ENCODE data around the gene KLK10.

KLK10 gene

DNA sequence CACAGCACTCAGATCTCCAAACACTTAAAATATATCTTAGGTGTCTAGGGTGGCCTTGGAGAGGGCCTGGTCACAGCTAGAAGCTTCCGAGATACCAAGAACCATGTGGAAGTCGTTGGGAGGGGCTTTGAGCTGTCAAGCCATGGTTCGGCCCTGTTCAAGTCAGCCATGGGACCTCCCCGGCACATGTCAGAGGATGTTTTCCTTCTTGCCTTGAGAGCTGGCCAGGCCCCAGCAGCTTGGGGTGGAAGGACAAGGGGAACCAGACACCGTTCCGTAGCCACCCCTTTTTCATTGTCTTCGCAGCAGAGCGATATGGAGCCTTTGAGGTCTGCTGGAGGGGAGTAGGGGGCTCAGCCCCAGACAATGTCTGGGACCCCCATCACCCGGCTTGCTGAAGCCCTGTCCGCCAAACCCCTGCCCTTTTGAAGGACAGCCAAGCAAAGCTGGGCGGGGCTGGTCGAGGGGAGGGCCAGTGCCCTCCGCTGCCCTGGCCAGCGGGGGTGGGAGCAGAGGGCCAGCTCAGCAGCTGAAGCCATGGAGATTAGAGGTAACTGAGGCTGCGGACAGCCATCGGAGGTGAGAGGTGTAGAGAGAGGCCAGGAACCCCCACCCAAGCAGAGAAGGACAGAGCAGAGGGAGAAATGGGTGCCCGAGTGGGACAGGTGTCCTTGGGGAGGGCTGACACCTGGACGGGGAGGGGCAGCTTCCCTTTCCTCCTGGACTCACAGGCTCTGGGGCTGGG lies 6.5 kb upstream of the KLK10 start:
- DNase-seq = no peak

DNA sequence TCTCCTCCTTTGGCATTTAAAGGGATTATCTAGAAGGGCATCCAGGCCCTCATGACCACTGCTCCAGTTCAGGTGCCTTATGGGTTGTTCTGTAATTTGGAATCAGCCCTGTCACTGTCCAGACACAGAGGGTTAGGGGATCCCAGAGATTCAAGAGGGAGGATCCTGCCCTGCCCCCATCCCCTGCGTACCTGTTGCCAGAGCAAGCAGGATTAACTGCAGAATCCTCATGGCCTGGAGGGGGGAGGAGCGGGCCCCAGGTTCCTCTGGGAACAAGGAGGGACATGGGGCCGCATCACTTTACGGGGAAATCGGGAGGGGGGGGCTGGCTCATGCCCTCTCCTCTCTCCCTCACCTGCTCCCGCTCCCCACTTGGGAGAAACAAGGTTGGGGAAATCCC lies 5.9 kb upstream of the KLK10 start:
- DNase-seq = no peak

DNA sequence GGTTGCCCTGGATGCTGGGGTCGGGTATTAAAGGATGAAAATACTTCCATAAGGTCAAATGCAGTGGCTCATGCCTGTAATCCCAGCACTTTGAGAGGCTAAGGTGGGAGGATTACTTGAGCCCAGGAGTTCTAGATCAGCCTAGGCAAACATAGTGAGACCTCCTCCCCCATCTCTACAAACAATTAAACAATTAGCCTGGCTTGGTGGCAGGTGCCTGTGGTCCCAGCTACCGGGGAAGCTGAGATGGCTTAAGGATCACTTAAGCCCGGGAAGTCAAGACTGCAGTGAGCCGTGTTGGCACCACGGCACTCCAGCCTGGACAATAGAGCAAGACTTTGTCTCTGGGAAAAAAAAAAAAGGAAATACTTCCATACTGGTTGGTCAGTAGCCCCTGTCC lies 5.4 kb upstream of the KLK10 start:
- no peak for DNase-seq

DNA sequence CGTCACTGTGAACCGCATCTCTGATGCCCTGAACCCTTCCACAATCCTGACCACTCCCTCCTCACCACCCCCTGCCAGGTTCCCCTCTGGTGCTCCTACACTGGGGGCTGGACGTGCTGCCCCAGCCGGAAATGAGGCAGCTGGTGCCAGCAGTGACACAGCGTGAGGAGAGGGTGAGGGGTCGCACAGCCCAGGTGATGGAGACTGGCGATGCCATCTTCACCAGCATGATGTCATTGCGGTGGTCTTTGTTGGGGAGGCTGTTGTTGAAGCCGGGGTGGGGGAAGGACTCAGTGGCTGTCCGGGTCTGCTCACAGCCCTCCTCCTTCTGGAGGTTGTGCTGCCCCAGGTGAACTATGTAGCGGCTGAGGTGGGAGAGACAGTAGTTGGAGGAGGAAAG lies 4.4 kb upstream of the KLK10 start:
- no peak for DNase-seq

DNA sequence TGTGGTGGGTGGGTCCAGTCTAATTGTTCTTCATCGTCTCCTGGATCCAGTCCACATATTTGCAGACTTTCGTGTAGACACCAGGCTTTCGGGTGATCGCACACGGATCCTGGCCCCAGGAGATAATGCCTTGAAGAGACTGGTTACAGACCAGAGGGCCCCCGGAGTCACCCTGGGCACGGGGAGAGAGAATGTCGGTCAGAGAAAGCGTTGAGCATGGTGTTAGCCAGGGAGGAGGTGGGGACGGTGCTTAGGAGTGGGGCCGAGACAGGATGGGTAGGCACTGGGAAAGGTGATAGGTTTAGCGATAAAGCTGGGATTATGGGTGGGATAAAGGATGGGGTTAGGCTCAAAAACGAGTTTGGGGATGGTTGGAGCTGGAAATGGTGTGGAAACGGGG lies 3.0 kb upstream of the KLK10 start:
- DNase-seq = no peak

DNA sequence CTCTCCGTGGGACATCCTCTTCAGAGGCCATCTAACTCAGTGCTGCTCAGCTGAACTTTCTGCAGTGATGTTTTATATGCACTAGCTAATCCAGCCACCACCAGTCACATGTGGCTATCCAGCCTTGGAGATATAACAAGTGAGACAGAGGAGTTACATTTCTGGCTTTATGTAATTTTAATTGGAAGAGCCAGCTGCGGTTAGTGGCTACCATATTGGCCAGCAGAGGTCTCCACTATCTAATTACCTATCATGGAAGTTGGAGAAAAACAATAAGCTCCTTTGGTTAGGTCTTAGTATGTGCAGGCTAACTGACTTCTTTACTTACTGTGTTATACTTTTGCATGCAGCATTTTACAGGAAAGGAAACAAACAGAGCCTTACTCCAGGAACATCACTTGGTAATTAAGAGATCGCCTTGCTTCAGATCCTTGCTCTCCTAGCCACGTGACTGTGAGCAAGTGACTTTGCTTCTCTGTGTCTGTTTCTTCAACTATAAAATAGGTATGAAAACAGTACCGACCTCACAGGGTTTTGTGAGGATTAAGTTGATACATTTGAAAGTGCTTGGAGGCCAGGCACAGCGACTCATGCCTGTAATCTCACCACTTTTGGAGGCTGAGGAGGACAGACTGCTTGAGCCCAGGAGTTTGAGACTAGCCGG lies 1.6 kb upstream of the KLK10 start:
- peak; percentile 4 for DNase-seq

DNA sequence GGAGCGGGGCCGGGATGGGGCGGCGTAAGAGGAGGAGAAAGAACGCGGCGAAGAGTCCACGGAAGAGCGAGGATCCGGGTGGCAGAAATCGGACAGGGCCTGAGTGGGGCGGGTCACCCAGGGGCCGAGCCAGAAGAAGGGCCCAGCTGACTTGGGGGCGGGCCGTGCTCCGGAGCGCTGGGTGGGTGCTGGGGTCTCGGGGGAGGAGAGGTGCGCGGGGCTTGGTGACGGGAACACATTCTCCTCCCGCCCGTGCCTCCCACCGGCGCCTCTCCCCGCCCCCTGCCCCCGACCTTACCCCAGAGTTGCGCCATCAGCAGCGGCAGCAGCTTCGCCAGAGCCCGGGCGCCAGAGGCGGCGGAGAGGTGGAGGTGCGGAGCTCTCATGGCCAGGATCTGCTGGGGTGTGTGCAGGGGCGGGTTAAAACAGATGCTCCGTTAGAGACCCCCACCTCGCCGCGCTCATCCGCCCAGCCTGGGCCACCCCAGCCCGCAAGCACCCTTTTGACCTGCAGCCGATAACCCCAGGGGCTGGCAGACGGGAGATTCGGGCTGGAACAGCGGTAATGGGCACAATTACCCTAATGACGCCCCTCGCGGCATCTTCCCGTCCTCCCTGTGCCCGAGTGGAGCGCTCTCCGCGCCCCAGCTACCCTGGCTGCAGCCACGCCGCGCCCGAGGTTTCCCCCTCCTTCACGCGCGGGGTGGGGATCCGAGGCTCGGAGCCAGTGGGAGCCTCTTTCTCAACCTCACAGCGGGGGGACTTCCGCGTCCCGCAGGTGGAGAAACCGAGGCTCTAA lies 565 bp downstream of the KLK10 start:
- DNase-seq = no peak

GRCh38 chr19:51016798-51017683 lies 2.5 kb downstream of the KLK10 start:
- peak; percentile 27 for DNase-seq

- no peak for DNase-seq
These were observed 3.7 kb downstream of the KLK10 start for GRCh38 chr19:51015691-51016267.

DNA sequence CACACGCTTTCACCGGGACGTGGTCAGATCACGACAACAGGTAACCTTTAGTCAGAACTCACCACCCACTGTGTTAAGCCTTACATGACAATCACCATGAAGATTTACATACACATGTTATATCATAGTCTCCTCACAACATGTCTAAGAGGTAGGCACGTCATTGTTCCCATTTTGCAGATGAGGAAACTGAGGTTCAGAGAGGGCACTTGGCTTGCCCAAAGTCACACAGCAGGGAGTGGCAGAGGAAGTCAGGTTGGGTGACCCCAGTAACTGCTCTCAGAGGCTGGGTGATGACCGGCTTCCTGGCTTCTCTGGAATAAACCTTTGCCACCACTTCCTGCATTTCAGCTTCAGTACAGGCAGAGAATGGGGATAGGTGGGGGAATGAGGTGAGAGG lies 5.3 kb downstream of the KLK10 start:
- no peak for DNase-seq

GRCh38 chr19:51012661-51013190 lies 6.8 kb downstream of the KLK10 start:
- DNase-seq = no peak

DNA sequence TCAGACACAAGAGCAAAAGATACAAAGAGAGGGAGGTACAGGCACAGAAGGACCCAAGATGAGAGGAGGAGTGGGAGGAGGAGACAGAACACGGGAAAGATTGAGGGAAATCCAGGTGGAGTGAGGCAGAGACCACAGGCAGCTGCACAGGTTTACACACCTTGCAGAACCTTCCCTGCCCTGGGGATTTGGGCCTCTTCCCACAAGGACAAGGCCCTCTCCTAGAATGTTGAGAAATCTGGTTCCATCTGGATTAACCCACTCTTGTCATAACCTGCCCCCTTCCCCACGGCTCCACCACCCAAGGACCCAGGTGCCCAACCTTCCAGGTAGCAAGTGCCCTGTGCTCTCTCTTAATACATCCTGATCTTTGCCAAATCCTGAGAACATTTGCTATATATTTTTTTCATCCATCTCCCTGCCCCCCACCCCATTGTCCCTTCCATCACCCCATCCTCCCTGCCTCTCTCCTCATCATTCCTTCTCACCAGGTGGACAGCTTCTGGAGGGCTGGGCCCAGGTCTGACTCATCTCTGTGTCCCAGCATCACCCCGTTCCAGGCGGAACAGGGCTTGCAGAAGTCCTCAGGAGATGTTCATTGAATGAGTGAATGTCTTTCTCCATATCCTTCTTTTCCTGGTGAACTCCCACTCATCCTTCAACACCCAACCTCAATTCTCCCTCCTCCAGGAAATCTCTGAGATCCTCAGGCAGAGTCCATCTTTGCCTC lies 9.3 kb downstream of the KLK10 start:
- DNase-seq = no peak

DNA sequence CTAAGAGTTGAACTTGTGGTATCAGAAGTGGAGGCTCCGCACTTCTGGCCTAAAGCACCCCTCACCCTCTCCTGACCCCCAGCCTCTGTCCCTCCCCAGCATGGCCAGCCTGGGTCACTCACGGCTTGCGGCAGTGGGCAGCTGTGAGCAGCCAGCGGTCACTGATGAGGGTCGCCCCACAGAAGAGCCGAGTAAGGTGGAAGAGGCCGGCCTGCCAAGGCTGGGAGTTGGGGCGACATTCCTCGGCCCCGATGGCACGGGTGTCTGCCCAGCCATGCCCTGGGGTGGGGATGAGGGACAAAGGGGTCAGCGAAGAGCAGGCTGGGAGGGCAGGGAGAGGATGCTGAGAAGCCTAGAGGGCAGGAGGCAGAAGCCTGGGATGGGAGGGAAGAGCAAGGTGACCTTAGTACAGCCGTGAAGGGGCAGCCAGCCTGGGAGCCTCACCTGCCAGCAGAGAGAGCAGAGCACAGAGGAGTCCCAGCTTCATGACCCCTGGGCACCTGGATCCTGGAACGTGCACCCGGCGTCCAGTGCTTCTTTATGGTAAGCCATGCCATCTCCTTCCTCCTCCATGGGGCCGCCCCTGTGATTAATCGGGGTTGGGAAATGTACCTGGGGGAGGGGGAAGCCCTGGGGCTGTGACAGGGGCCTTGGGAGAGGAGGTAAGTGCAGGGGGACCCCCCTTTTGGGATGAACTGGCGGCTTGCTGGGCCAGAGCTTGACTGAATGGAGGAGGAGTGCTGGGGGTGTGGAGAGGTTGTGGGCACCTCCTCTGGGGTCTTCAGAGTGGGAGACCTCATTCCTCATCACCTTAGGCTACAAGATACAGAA lies 10.2 kb downstream of the KLK10 start:
- no peak for DNase-seq

- DNase-seq = no peak
These were observed 12.0 kb downstream of the KLK10 start for GRCh38 chr19:51007488-51007887.

DNA sequence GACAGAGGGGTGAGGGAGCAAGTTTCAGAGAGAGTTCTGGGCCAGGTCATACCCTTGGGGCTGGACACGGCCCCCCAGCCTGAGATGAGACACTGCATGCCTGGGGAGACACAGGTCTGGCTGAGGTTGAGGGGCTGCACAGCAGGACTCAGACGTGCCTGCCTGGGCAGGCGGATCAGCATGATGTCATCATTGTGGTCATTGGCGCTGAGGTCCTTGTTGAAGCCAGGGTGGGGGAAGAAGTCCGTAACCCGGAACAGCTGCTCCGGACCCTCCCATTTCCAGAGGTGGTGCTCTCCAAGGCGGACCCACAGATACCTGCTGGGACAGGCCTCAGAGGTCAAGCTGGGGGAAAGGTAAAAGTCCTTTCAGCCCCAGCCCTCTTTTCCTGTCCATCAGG lies 13.1 kb downstream of the KLK10 start:
- DNase-seq = no peak

DNA sequence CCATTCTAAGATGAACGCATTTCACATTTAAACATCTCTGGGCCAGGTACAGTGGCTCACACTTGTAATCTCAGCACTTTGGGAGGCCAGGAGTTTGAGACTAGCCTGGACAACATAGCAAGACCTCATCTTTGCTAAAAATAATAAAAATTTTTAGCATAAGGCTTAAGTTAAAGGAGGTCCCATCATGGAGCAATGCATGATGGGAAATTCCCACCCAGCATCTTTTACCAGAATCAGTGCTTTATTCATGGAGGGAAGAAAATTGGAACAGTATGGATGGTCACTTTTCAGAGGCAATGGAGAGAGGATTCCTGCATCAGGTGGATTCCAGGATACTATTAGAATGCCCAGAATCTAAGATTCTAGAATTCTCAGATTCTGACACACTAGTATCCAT lies 14.3 kb downstream of the KLK10 start:
- DNase-seq = no peak

DNA sequence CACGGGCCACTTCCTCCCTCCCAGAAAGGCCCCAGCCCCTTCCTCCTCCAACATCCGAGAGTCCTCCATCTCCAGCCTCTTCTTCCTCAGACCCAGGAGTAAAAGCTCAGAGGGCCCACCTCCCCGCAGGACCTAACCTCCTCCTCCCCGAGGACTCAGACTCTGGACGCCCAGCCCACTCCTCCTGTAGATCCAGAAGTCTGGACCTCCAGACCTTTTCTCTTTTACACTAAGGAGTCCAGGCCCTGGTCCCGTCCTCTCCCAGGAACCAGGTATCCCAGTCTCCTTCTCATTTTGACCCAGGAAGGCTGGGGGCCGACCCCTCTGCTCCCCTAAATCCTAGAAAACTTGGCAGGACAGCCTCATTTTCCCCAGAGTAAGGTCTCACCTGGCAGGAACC lies 16.2 kb downstream of the KLK10 start:
- DNase-seq = no peak

GRCh38 chr19:51002542-51003311 lies 16.8 kb downstream of the KLK10 start:
- no peak for DNase-seq

DNA sequence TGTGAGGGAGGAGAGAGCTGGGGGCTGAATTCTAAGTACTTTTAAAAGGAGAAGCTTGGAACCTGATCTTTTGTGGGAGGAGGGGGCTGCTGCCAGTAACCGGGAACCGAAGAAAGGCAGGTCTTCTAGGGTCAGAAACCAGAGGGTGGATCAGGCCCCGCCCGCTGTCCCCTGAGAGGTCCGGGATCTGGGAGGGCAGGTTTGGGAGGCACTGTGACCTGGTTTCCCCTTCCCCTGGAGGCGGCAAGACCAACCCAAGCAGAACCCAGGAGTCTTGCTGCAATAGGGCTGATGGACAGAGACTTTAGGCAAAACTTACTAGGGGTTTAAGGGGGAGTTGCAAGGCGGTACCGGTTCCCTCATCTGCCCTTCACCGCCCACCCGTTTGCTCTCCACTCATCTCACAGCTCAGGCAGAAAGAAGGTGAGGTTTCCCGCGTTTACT lies 17.4 kb downstream of the KLK10 start:
- no peak for DNase-seq

GRCh38 chr19:51001515-51001914 lies 18.0 kb downstream of the KLK10 start, which contains the start of gene KLK8:
KLK8 (minus strand) TSS chr19:51001604; CDS start chr19:51001167, 437 bp downstream.
- DNase-seq = no peak
